Activated naive CD8-positive, alpha-beta T cell treated with anti-CD3 and anti-CD28 coated beads for 36 hours (primary cell): Measurements from ENCODE around the gene SND1. TPM values are rescaled to one million over a fixed set of nuclear protein-coding genes. Genes with fewer than 3 reads are reported as not detected.

Source experiments
- DNase-seq: peaks from one replicate; pipeline ENCODE4 v3.0.0; 2021
- H3K27ac Mint-ChIP-seq: one replicate; pipeline ENCODE4 v1.8.0; 2022; ENCODE audit warnings: mild to moderate bottlenecking, moderate library complexity, mixed read lengths
- H3K27me3 Mint-ChIP-seq: one replicate; pipeline ENCODE4 v1.8.0; 2022; ENCODE audit warnings: mild to moderate bottlenecking, mixed read lengths
- H3K36me3 Mint-ChIP-seq: one replicate; pipeline ENCODE4 v1.8.0; 2021; ENCODE audit warnings: mild to moderate bottlenecking, mixed read lengths
- H3K4me1 Mint-ChIP-seq: one replicate; pipeline ENCODE4 v1.8.0; 2021; ENCODE audit warnings: mixed read lengths
- H3K4me3 Mint-ChIP-seq: one replicate; pipeline ENCODE4 v1.8.0; 2022; ENCODE audit warnings: mild to moderate bottlenecking, moderate library complexity, mixed read lengths
- H3K9me3 Mint-ChIP-seq: one replicate; pipeline ENCODE4 v1.8.0; 2022; ENCODE audit warnings: mixed read lengths
- total RNA-seq, 2 experiments: library from RNA; stranded (reverse); gene quantifications; one replicate each; pipeline ENCODE4 v1.2.3, GENCODE V29; 2021

SND1 gene
- total RNA-seq, 2 experiments from 2014 or later, result 192 to 201 TPM

- Mint-ChIP-seq H3K27me3 (no peaks in the 10 kb centered on the region), H3K36me3 (peaks cover 28% of the 10 kb centered on the region), H3K4me3 (no peak overlapping the region), H3K4me1 (peaks cover 13% of the 10 kb centered on the region), H3K9me3 (no peaks in the 10 kb centered on the region), H3K27ac (no peak overlapping the region)
- DNase-seq, result no peak
These were observed 124.9 kb downstream of the SND1 start for GRCh38 chr7:127776776-127777386.

GRCh38 chr7:127780489-127780888, 128.5 kb downstream of the SND1 start:
- no peak overlapping the region for H3K27ac Mint-ChIP-seq
- no peak for DNase-seq
- H3K27me3 Mint-ChIP-seq, result no peaks in the 10 kb centered on the region
- no peaks in the 10 kb centered on the region for H3K9me3 Mint-ChIP-seq
- H3K36me3 Mint-ChIP-seq, result peaks cover 25% of the 10 kb centered on the region
- peaks cover 23% of the 10 kb centered on the region for H3K4me1 Mint-ChIP-seq
- H3K4me3 Mint-ChIP-seq, result no peak overlapping the region

GRCh38 chr7:127781081-127781480, 129.1 kb downstream of the SND1 start:
- Mint-ChIP-seq H3K4me3 (no peak overlapping the region), H3K27ac (no peak overlapping the region), H3K27me3 (no peaks in the 10 kb centered on the region), H3K36me3 (peaks cover 27% of the 10 kb centered on the region), H3K4me1 (peaks cover 23% of the 10 kb centered on the region), H3K9me3 (no peaks in the 10 kb centered on the region)
- no peak for DNase-seq

GRCh38 chr7:127782075-127782474, 130.1 kb downstream of the SND1 start:
- Mint-ChIP-seq H3K36me3 (peaks cover 32% of the 10 kb centered on the region), H3K27ac (no peak overlapping the region), H3K9me3 (no peaks in the 10 kb centered on the region), H3K27me3 (no peaks in the 10 kb centered on the region), H3K4me3 (no peak overlapping the region), H3K4me1 (peaks cover 23% of the 10 kb centered on the region)
- DNase-seq, result no peak

GRCh38 chr7:127782654-127783559, 130.9 kb downstream of the SND1 start:
- peaks cover 23% of the 10 kb centered on the region for H3K4me1 Mint-ChIP-seq
- H3K4me3 Mint-ChIP-seq, result no peak overlapping the region
- H3K27ac Mint-ChIP-seq, result no peak overlapping the region
- no peaks in the 10 kb centered on the region for H3K9me3 Mint-ChIP-seq
- peaks cover 28% of the 10 kb centered on the region for H3K36me3 Mint-ChIP-seq
- DNase-seq, result no peak
- no peaks in the 10 kb centered on the region for H3K27me3 Mint-ChIP-seq

GRCh38 chr7:127786184-127786583, 134.2 kb downstream of the SND1 start:
- H3K36me3 Mint-ChIP-seq, result peaks cover 32% of the 10 kb centered on the region
- no peaks in the 10 kb centered on the region for H3K9me3 Mint-ChIP-seq
- H3K27me3 Mint-ChIP-seq, result no peaks in the 10 kb centered on the region
- no peak overlapping the region for H3K4me3 Mint-ChIP-seq
- DNase-seq, result no peak
- H3K27ac Mint-ChIP-seq, result no peak overlapping the region
- peaks cover 16% of the 10 kb centered on the region for H3K4me1 Mint-ChIP-seq

- no peak overlapping the region for H3K27ac Mint-ChIP-seq
- H3K4me3 Mint-ChIP-seq, result no peak overlapping the region
- no peaks in the 10 kb centered on the region for H3K9me3 Mint-ChIP-seq
- H3K4me1 Mint-ChIP-seq, result peaks cover 21% of the 10 kb centered on the region
- DNase-seq, result no peak
- H3K27me3 Mint-ChIP-seq, result no peaks in the 10 kb centered on the region
- H3K36me3 Mint-ChIP-seq, result peaks cover 45% of the 10 kb centered on the region
These were observed 137.0 kb downstream of the SND1 start for GRCh38 chr7:127789031-127789430.

GRCh38 chr7:127791446-127792189, 139.6 kb downstream of the SND1 start:
- no peak overlapping the region for H3K27ac Mint-ChIP-seq
- no peaks in the 10 kb centered on the region for H3K27me3 Mint-ChIP-seq
- no peak for DNase-seq
- H3K9me3 Mint-ChIP-seq, result no peaks in the 10 kb centered on the region
- peaks cover 29% of the 10 kb centered on the region for H3K4me1 Mint-ChIP-seq
- H3K4me3 Mint-ChIP-seq, result no peak overlapping the region
- H3K36me3 Mint-ChIP-seq, result peaks cover 30% of the 10 kb centered on the region

- H3K27me3 Mint-ChIP-seq, result no peaks in the 10 kb centered on the region
These were observed 140.7 kb downstream of the SND1 start for GRCh38 chr7:127792528-127793342.

GRCh38 chr7:127793582-127793981, 141.6 kb downstream of the SND1 start:
- Mint-ChIP-seq H3K27me3 (no peaks in the 10 kb centered on the region), H3K36me3 (peaks cover 29% of the 10 kb centered on the region), H3K27ac (no peak overlapping the region), H3K4me1 (peaks cover 35% of the 10 kb centered on the region), H3K9me3 (no peaks in the 10 kb centered on the region), H3K4me3 (no peak overlapping the region)
- DNase-seq, result no peak

More at GRCh38 chr7:127792528-127793342, 140.7 kb downstream of the SND1 start:
- peak; percentile 6 for DNase-seq
- H3K4me3 Mint-ChIP-seq, result no peak overlapping the region
- peaks cover 25% of the 10 kb centered on the region for H3K36me3 Mint-ChIP-seq
- no peaks in the 10 kb centered on the region for H3K9me3 Mint-ChIP-seq
- H3K4me1 Mint-ChIP-seq, result peaks cover 29% of the 10 kb centered on the region
- H3K27ac Mint-ChIP-seq, result no peak overlapping the region

- Mint-ChIP-seq H3K9me3 (no peaks in the 10 kb centered on the region), H3K36me3 (peaks cover 27% of the 10 kb centered on the region), H3K4me1 (peaks cover 37% of the 10 kb centered on the region), H3K27me3 (no peaks in the 10 kb centered on the region), H3K4me3 (no peak overlapping the region), H3K27ac (no peak overlapping the region)
- DNase-seq, result no peak
These were observed 142.1 kb downstream of the SND1 start for GRCh38 chr7:127794136-127794535.

GRCh38 chr7:127794551-127794950, 142.6 kb downstream of the SND1 start:
- Mint-ChIP-seq H3K27me3 (no peaks in the 10 kb centered on the region), H3K4me3 (no peak overlapping the region), H3K27ac (no peak overlapping the region), H3K4me1 (peaks cover 40% of the 10 kb centered on the region), H3K36me3 (peaks cover 27% of the 10 kb centered on the region), H3K9me3 (no peaks in the 10 kb centered on the region)
- no peak for DNase-seq

- no peak for DNase-seq
- H3K27ac Mint-ChIP-seq, result no peak overlapping the region
- no peaks in the 10 kb centered on the region for H3K27me3 Mint-ChIP-seq
- peaks cover 39% of the 10 kb centered on the region for H3K4me1 Mint-ChIP-seq
- H3K36me3 Mint-ChIP-seq, result peaks cover 12% of the 10 kb centered on the region
- no peaks in the 10 kb centered on the region for H3K9me3 Mint-ChIP-seq
- H3K4me3 Mint-ChIP-seq, result no peak overlapping the region
These were observed 146.0 kb downstream of the SND1 start for GRCh38 chr7:127798023-127798422.

GRCh38 chr7:127798769-127799372, 146.9 kb downstream of the SND1 start:
- Mint-ChIP-seq H3K9me3 (no peaks in the 10 kb centered on the region), H3K4me3 (no peak overlapping the region), H3K4me1 (peaks cover 33% of the 10 kb centered on the region), H3K36me3 (peaks cover 8% of the 10 kb centered on the region), H3K27ac (no peak overlapping the region), H3K27me3 (no peaks in the 10 kb centered on the region)
- DNase-seq, result no peak
